K562 (cell line): Measurements from ENCODE around the gene C14orf180.

ENCODE experiments used
- ARID2 ChIP-seq: fragments of 450-650 bp; IDR thresholded peaks from 2 replicates; pipeline ENCODE4 v1.6.1; 2017; ENCODE audit warnings: antibody characterized with exemption, mild to moderate bottlenecking
- CREB1 ChIP-seq, 2 experiments: sonication (generic) in 1 of 2; formaldehyde crosslinking in 1 of 2; IDR thresholded peaks; 2 replicates each; pipeline versions ENCODE4 v1.6.1 to v1.8.0; 2012 to 2022; ENCODE audit warnings: inconsistent platforms in 1 of 2, mild to moderate bottlenecking in 1 of 2, missing genetic modification reagents in 1 of 2, moderate library complexity in 1 of 2
- CTCF ChIP-seq, 3 experiments: IDR thresholded peaks in 2 of 3; conservative IDR thresholded peaks in 1 of 3; 2 replicates each; pipeline ENCODE4 v1.5.1; 2011 to 2012; ENCODE audit warnings: low read length in 3 of 3, mild to moderate bottlenecking in 3 of 3, control low read depth in 2 of 3, improper control_type of control experiment in 1 of 3, inconsistent platforms in 1 of 3, low read depth in 1 of 3, mixed read lengths in 1 of 3, moderate library complexity in 1 of 3; ENCODE audit not compliant: insufficient read depth in 2 of 3
- ELF1 ChIP-seq: fragments of 200-800 bp; sonication (Bioruptor generic); IDR thresholded peaks from 2 replicates; pipeline ENCODE4 v1.6.1; 2016; ENCODE audit warnings: missing genetic modification characterization, missing compliant biosample characterization
- FOS ChIP-seq: IDR thresholded peaks from 3 replicates; pipeline ENCODE4 v1.6.1; 2011; ENCODE audit not compliant: insufficient read length; ENCODE audit errors: extremely low read depth
- JUNB ChIP-seq: fragments of 450-650 bp; formaldehyde crosslinking; conservative IDR thresholded peaks from 2 replicates; pipeline ENCODE4 v1.4.0; 2020; ENCODE audit warnings: mild to moderate bottlenecking
- KLF10 ChIP-seq: fragments of 250-450 bp; sonication (Bioruptor Pico); IDR thresholded peaks from 2 replicates; pipeline ENCODE4 v1.6.1; 2021; ENCODE audit warnings: matching md5 sums
- PHF8 ChIP-seq: fragments of 200-600 bp; sonication (generic); IDR thresholded peaks from 2 replicates; pipeline ENCODE4 v1.6.1; 2012; ENCODE audit warnings: mixed run types, mild to moderate bottlenecking, inconsistent platforms, low read length, moderate library complexity, borderline replicate concordance
- RUNX1 ChIP-seq: sonication (generic); IDR thresholded peaks from 2 replicates; pipeline ENCODE4 v1.6.1; 2016; ENCODE audit warnings: antibody characterized with exemption, low read depth
- TAF7 ChIP-seq: fragments of 450-650 bp; IDR thresholded peaks from 2 replicates; pipeline ENCODE4 v1.6.1; 2016; ENCODE audit warnings: missing genetic modification characterization, missing compliant biosample characterization
- TRIM24 ChIP-seq, 2 experiments: fragments of 450-650 bp; IDR thresholded peaks; 2 replicates each; pipeline ENCODE4 v1.6.1; 2016
- ZNF253 ChIP-seq: fragments of 250-450 bp; sonication (Bioruptor Pico); conservative IDR thresholded peaks from 2 replicates; pipeline ENCODE4 v1.6.1; 2021; ENCODE audit warnings: mild to moderate bottlenecking
- TF ChIP-seq, protein P1 (sequence below): sonication (generic); formaldehyde crosslinking; IDR thresholded peaks from 2 replicates; pipeline ENCODE4 v1.4.0; 2020; ENCODE audit warnings: mild to moderate bottlenecking, missing genetic modification reagents

- TF ChIP-seq JUNB (CRISPR knock-in tag) = no peak
- TF ChIP-seq CTCF (IDR thresholded peaks at IDR 0.05 in 2 of 3, conservative IDR thresholded peaks at IDR 0.05 in 1 of 3; ENCODE audit: insufficient read depth in 2 of 3, low read depth in 1 of 3, low read length in 3 of 3) = no peak
- TF ChIP-seq ARID2 = no peak
- no peak for TF ChIP-seq PHF8
- TF ChIP-seq, protein P1, sequence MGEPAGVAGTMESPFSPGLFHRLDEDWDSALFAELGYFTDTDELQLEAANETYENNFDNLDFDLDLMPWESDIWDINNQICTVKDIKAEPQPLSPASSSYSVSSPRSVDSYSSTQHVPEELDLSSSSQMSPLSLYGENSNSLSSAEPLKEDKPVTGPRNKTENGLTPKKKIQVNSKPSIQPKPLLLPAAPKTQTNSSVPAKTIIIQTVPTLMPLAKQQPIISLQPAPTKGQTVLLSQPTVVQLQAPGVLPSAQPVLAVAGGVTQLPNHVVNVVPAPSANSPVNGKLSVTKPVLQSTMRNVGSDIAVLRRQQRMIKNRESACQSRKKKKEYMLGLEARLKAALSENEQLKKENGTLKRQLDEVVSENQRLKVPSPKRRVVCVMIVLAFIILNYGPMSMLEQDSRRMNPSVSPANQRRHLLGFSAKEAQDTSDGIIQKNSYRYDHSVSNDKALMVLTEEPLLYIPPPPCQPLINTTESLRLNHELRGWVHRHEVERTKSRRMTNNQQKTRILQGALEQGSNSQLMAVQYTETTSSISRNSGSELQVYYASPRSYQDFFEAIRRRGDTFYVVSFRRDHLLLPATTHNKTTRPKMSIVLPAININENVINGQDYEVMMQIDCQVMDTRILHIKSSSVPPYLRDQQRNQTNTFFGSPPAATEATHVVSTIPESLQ (CRISPR knock-in tag) = no peak
- no peak for TF ChIP-seq TRIM24 (IDR thresholded peaks at IDR 0.05)
- TF ChIP-seq KLF10 (CRISPR knock-in tag) = no peak
- no peak for TF ChIP-seq RUNX1
- no peak for TF ChIP-seq ELF1
- TF ChIP-seq CREB1 (IDR thresholded peaks at IDR 0.05) = no peak
- TF ChIP-seq CREB1 (CRISPR knock-in tag; IDR thresholded peaks at IDR 0.05) = no peak
- no peak for TF ChIP-seq FOS
- no peak for TF ChIP-seq TAF7 (tag)
- no peak for TF ChIP-seq ZNF253 (CRISPR knock-in tag)
These were observed 23.9 kb upstream of the C14orf180 start for GRCh38 chr14:104555430-104556255.
